Measurements from ENCODE around the gene LMX1A. TPM values are rescaled to one million over a fixed set of nuclear protein-coding genes. Genes with fewer than 3 reads are reported as not detected.

Gene LMX1A
- total RNA-seq, 1 donor from 2014 or later: not detected

- H3K36me3 Mint-ChIP-seq (ENCODE audit: insufficient read depth): peaks cover 1% of the 10 kb centered on the region
- H3K4me3 Mint-ChIP-seq (ENCODE audit: low read depth): no peak overlapping the region
Measured at GRCh38 chr1:165179306-165179705, 177.2 kb downstream of the LMX1A start.

GRCh38 chr1:165174491-165174890 lies 182.0 kb downstream of the LMX1A start:
- Mint-ChIP-seq H3K4me3 (ENCODE audit: low read depth) (no peak overlapping the region), H3K27me3 (peaks cover 8% of the 10 kb centered on the region), H3K9me3 (ENCODE audit: low read depth) (no peaks in the 10 kb centered on the region), H3K27ac (no peak overlapping the region), H3K4me1 (ENCODE audit: low read depth) (peaks cover 9% of the 10 kb centered on the region), H3K36me3 (ENCODE audit: insufficient read depth) (no peaks in the 10 kb centered on the region)
- TF ChIP-seq CTCF (IDR thresholded peaks at IDR 0.05; ENCODE audit: unreplicated experiment): no peak
- no peak for DNase-seq (ENCODE audit: low spot score, unreplicated experiment)

More at GRCh38 chr1:165179306-165179705, 177.2 kb downstream of the LMX1A start:
- Mint-ChIP-seq H3K9me3 (ENCODE audit: low read depth) (peaks cover 16% of the 10 kb centered on the region), H3K27me3 (peaks cover 4% of the 10 kb centered on the region), H3K4me1 (ENCODE audit: low read depth) (peaks cover 9% of the 10 kb centered on the region), H3K27ac (no peak overlapping the region)
- TF ChIP-seq CTCF (IDR thresholded peaks at IDR 0.05; ENCODE audit: unreplicated experiment): no peak
- DNase-seq (ENCODE audit: low spot score, unreplicated experiment): no peak

GRCh38 chr1:165173818-165174217 lies 182.7 kb downstream of the LMX1A start:
- H3K4me1 Mint-ChIP-seq (ENCODE audit: low read depth): peaks cover 9% of the 10 kb centered on the region
- H3K4me3 Mint-ChIP-seq (ENCODE audit: low read depth): no peak overlapping the region
- H3K9me3 Mint-ChIP-seq (ENCODE audit: low read depth): no peaks in the 10 kb centered on the region
- TF ChIP-seq CTCF (IDR thresholded peaks at IDR 0.05; ENCODE audit: unreplicated experiment): no peak
- DNase-seq (ENCODE audit: low spot score, unreplicated experiment): no peak
- peaks cover 5% of the 10 kb centered on the region for H3K27me3 Mint-ChIP-seq
- no peaks in the 10 kb centered on the region for H3K36me3 Mint-ChIP-seq (ENCODE audit: insufficient read depth)
- H3K27ac Mint-ChIP-seq: no peak overlapping the region

- H3K27ac Mint-ChIP-seq: no peak overlapping the region
- no peaks in the 10 kb centered on the region for H3K36me3 Mint-ChIP-seq (ENCODE audit: insufficient read depth)
- peaks cover 9% of the 10 kb centered on the region for H3K4me1 Mint-ChIP-seq (ENCODE audit: low read depth)
- peaks cover 4% of the 10 kb centered on the region for H3K27me3 Mint-ChIP-seq
- H3K9me3 Mint-ChIP-seq (ENCODE audit: low read depth): no peaks in the 10 kb centered on the region
- no peak overlapping the region for H3K4me3 Mint-ChIP-seq (ENCODE audit: low read depth)
- no peak for TF ChIP-seq CTCF (IDR thresholded peaks at IDR 0.05; ENCODE audit: unreplicated experiment)
- no peak for DNase-seq (ENCODE audit: low spot score, unreplicated experiment)
Measured at GRCh38 chr1:165173409-165173808, 183.1 kb downstream of the LMX1A start.

GRCh38 chr1:165172666-165173065 lies 183.8 kb downstream of the LMX1A start:
- DNase-seq (ENCODE audit: low spot score, unreplicated experiment): no peak
- Mint-ChIP-seq H3K9me3 (ENCODE audit: low read depth) (no peaks in the 10 kb centered on the region), H3K36me3 (ENCODE audit: insufficient read depth) (no peaks in the 10 kb centered on the region), H3K27ac (no peak overlapping the region), H3K4me1 (ENCODE audit: low read depth) (peaks cover 9% of the 10 kb centered on the region), H3K27me3 (peaks cover 4% of the 10 kb centered on the region), H3K4me3 (ENCODE audit: low read depth) (no peak overlapping the region)
- TF ChIP-seq CTCF (IDR thresholded peaks at IDR 0.05; ENCODE audit: unreplicated experiment): no peak

All from progenitor cell of endocrine pancreas (in vitro differentiated cells).